Endodermal cell (in vitro differentiated cells): Measurements from ENCODE around the gene ZNF236. TPM values are rescaled to one million over a fixed set of nuclear protein-coding genes. Genes with fewer than 3 reads are reported as not detected.

Experiments
- DNase-seq: peaks from one replicate; pipeline ENCODE4 v3.0.0-alpha.2; 2017
- H3K27ac ChIP-seq: 2 replicates; pipeline ENCODE4 v1.5.1; 2013; ENCODE audit warnings: mild to moderate bottlenecking, low read depth, low read length, moderate library complexity
- H3K27me3 ChIP-seq: 2 replicates; pipeline ENCODE4 v1.6.1; 2013; ENCODE audit warnings: mild to moderate bottlenecking, low read length, moderate library complexity; ENCODE audit not compliant: insufficient read depth, control insufficient read depth, poor library complexity, severe bottlenecking
- H3K36me3 ChIP-seq: 2 replicates; pipeline ENCODE4 v1.7.0; 2013; ENCODE audit warnings: mild to moderate bottlenecking, low read length, moderate library complexity; ENCODE audit not compliant: control insufficient read depth, insufficient read depth
- H3K4me1 ChIP-seq: one replicate; pipeline ENCODE4 v1.7.0; 2013; ENCODE audit warnings: low read length; ENCODE audit not compliant: control insufficient read depth, insufficient read depth
- H3K4me3 ChIP-seq: 2 replicates; pipeline ENCODE4 v1.5.1; 2013; ENCODE audit warnings: mild to moderate bottlenecking, low read length, moderate library complexity
- H3K9ac ChIP-seq: 2 replicates; pipeline ENCODE4 v1.6.1; 2013; ENCODE audit warnings: mild to moderate bottlenecking, low read length, moderate library complexity; ENCODE audit not compliant: poor library complexity, severe bottlenecking; ENCODE audit errors: extremely low read depth
- H3K9me3 ChIP-seq: 2 replicates; pipeline ENCODE4 v1.6.1; 2013; ENCODE audit warnings: mild to moderate bottlenecking, low read length, moderate library complexity; ENCODE audit not compliant: control insufficient read depth
- H3K27ac Mint-ChIP-seq: 2 replicates; pipeline ENCODE4 v1.8.0; 2020; ENCODE audit warnings: mixed read lengths
- H3K27me3 Mint-ChIP-seq: 2 replicates; pipeline ENCODE4 v1.8.0; 2021; ENCODE audit warnings: mild to moderate bottlenecking, mixed read lengths; ENCODE audit not compliant: insufficient read depth
- H3K36me3 Mint-ChIP-seq: 2 replicates; pipeline ENCODE4 v1.8.0; 2020; ENCODE audit warnings: low read depth, mixed read lengths
- H3K4me1 Mint-ChIP-seq: 2 replicates; pipeline ENCODE4 v1.8.0; 2020; ENCODE audit warnings: mixed read lengths
- H3K4me3 Mint-ChIP-seq: 2 replicates; pipeline ENCODE4 v1.8.0; 2020; ENCODE audit warnings: mild to moderate bottlenecking, moderate library complexity, mixed read lengths
- H3K9me3 Mint-ChIP-seq: 2 replicates; pipeline ENCODE4 v1.8.0; 2020; ENCODE audit warnings: mild to moderate bottlenecking, mixed read lengths
- WGBS, 2 experiments: methylation state at CpG; one replicate each; pipeline versions ENCODE4 v1.1.5 to v1.1.7; 2013; ENCODE audit warnings: missing lambda C conversion rate in 2 of 2, mixed read lengths in 1 of 2; ENCODE audit not compliant: insufficient coverage in 1 of 2, insufficient read length in 1 of 2; 5-methylcytosine and 5-hydroxymethylcytosine counted together
- total RNA-seq, 2 donors: library from RNA; stranded (reverse); fragmentation: NEBNext Ultra II Directional in 1 of 2; extraction: Animal tissue kit (Norgen Biotek cat#: 25700) in 1 of 2; gene quantifications; 2 replicates in 1 of 2; 3 replicates in 1 of 2; pipeline ENCODE4 v1.2.1, GENCODE V29; 2021
- TF ChIP-seq, protein P1 (sequence below): fragments of 200-600 bp; sonication (generic); conservative IDR thresholded peaks from 2 replicates; pipeline ENCODE4 v1.5.0; 2021; ENCODE audit warnings: antibody characterized with exemption, mild to moderate bottlenecking

Gene ZNF236
- total RNA-seq, 2 donors from 2014 or later: 27.0 to 28.3 TPM

DNA sequence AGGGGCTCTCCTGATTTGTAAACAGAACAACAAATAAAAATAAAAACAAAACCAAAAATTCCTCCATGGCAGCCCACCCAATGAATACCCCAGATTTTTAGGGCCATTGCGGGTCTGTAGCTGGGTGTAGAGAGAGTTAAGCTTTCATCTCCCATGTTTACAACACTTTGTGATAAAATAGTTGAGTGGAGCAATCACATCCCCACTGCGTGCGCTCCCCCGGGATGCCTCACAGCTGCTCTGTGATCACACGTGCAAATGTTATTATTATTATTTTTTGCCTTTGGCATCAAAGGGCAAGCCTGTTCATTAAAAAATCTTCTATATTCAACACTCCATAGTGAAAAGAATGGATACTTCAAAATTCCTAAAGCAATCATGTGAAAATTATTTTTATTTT is 192.2 kb downstream of the ZNF236 start:
- no peaks in the 10 kb centered on the region for H3K36me3 ChIP-seq
- peaks cover 9% of the 10 kb centered on the region for H3K4me1 Mint-ChIP-seq
- no peaks in the 10 kb centered on the region for H3K27me3 Mint-ChIP-seq
- no peak overlapping the region for H3K27ac ChIP-seq
- H3K9me3 ChIP-seq: no peaks in the 10 kb centered on the region
- TF ChIP-seq, protein P1, sequence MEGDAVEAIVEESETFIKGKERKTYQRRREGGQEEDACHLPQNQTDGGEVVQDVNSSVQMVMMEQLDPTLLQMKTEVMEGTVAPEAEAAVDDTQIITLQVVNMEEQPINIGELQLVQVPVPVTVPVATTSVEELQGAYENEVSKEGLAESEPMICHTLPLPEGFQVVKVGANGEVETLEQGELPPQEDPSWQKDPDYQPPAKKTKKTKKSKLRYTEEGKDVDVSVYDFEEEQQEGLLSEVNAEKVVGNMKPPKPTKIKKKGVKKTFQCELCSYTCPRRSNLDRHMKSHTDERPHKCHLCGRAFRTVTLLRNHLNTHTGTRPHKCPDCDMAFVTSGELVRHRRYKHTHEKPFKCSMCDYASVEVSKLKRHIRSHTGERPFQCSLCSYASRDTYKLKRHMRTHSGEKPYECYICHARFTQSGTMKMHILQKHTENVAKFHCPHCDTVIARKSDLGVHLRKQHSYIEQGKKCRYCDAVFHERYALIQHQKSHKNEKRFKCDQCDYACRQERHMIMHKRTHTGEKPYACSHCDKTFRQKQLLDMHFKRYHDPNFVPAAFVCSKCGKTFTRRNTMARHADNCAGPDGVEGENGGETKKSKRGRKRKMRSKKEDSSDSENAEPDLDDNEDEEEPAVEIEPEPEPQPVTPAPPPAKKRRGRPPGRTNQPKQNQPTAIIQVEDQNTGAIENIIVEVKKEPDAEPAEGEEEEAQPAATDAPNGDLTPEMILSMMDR: no peak
- no peaks in the 10 kb centered on the region for H3K9me3 Mint-ChIP-seq
- 92% methylated on average over 4 of the region's 5 CpGs; no CpG with 5 or more reads in 1 of the 2 experiments for WGBS, 2 experiments
- H3K9ac ChIP-seq: no peak overlapping the region
- H3K27ac Mint-ChIP-seq: no peak overlapping the region
- no peak for DNase-seq
- H3K36me3 Mint-ChIP-seq: peaks cover 19% of the 10 kb centered on the region
- no peak overlapping the region for H3K4me3 ChIP-seq
- H3K4me1 ChIP-seq: no peaks in the 10 kb centered on the region
- no peak overlapping the region for H3K4me3 Mint-ChIP-seq
- no peaks in the 10 kb centered on the region for H3K27me3 ChIP-seq

DNA sequence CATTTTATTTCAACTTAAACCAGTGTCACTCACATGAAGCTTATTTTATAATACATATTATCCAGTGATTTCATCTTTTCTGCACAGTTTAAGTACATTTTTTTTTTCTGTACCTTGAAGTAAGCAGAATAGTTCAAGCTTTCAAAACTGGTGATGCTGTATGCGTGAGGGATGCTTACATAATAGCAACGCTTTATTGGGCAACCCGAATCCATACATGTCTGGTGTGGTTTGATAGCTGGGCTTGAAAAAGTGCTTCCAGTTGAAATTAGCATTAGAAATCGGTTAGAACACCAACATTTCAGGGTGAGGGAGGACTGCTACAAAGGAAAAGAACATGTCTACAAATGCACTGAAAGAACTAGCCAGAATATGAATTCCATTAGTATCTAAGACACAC is 192.8 kb downstream of the ZNF236 start:
- peaks cover 20% of the 10 kb centered on the region for H3K36me3 Mint-ChIP-seq
- TF ChIP-seq, protein P1: no peak
- no peak overlapping the region for H3K27ac Mint-ChIP-seq
- no peak for DNase-seq
- no peaks in the 10 kb centered on the region for H3K27me3 Mint-ChIP-seq
- Histone ChIP-seq H3K9me3 (no peaks in the 10 kb centered on the region), H3K4me3 (no peak overlapping the region), H3K4me1 (no peaks in the 10 kb centered on the region), H3K27ac (no peak overlapping the region), H3K9ac (no peak overlapping the region), H3K27me3 (no peaks in the 10 kb centered on the region), H3K36me3 (no peaks in the 10 kb centered on the region)
- no peak overlapping the region for H3K4me3 Mint-ChIP-seq
- 91 to 96% methylated on average over 3 to 4 of the region's 4 CpGs for WGBS, 2 experiments
- peaks cover 9% of the 10 kb centered on the region for H3K4me1 Mint-ChIP-seq
- H3K9me3 Mint-ChIP-seq: no peaks in the 10 kb centered on the region

DNA sequence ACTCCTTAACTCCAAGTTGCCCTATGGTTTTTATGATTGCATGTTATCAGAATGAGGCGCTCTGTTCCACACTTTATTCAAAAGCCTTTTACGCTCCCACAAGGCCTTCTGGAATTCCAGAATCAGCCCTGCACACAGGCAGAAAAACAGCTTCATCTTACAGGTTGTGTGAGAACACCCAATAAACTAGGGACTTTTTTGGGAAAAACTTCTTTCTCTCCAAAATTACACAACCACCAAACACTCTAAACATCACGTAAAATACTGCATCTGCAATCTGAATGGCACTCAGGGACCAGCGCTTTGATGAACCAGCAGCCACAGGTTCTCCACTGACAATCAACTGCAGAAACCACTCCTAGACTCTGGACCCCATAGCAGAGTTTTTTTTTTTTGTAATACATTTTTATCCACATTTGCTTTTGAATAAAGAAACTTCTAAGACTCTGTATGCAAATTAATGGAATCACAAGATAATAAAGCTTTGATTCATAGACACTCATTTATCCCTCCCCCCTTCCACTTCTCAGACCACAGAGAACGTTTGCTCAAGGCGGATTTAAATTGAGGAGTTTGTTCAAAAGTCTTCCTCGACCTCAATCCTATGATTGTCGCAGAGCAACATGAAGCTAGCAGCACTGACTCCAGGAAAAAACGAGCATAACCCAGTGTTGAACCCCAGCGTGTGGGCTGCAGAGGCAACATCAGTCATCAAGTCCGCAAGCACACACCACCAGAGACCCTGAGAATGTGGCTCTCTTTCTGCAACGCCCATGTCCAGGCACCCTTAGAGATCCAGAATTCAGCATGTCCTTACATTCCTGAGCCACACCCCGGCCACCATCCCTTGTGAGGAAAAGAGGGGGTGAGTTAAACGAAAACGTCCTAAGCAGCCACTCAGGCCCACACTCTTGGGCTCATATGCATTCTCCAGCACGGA is 193.7 kb downstream of the ZNF236 start:
- Mint-ChIP-seq H3K4me1 (peaks cover under 1% of the 10 kb centered on the region), H3K9me3 (no peaks in the 10 kb centered on the region), H3K36me3 (peaks cover 20% of the 10 kb centered on the region), H3K27me3 (no peaks in the 10 kb centered on the region), H3K4me3 (no peak overlapping the region), H3K27ac (no peak overlapping the region)
- H3K27me3 ChIP-seq: no peaks in the 10 kb centered on the region
- WGBS, 2 experiments: 89 to 95% methylated on average over 10 to 16 of the region's 16 CpGs
- H3K36me3 ChIP-seq: no peaks in the 10 kb centered on the region
- TF ChIP-seq, protein P1: no peak
- no peaks in the 10 kb centered on the region for H3K9me3 ChIP-seq
- no peak overlapping the region for H3K9ac ChIP-seq
- no peak overlapping the region for H3K27ac ChIP-seq
- DNase-seq: no peak
- H3K4me1 ChIP-seq: no peaks in the 10 kb centered on the region
- H3K4me3 ChIP-seq: no peak overlapping the region
